ENCODE results near the gene SCAPER. TPM values are rescaled to one million over a fixed set of nuclear protein-coding genes. Genes with fewer than 3 reads are reported as not detected.

Gene SCAPER
- total RNA-seq, 1 experiment from 2014 or later, result 21.5 TPM

GRCh38 chr15:76470691-76471090, 434.4 kb downstream of the SCAPER start:
- Histone ChIP-seq H3K27ac (ENCODE audit: low read depth, low read length, poor library complexity, severe bottlenecking) (no peak overlapping the region), H3K9me3 (ENCODE audit: low read depth, low read length, poor library complexity, severe bottlenecking) (peaks cover 4% of the 10 kb centered on the region), H3K27me3 (replicated peaks; ENCODE audit: insufficient read depth, low read depth, low read length, poor library complexity) (no peaks in the 10 kb centered on the region), H3K4me3 (ENCODE audit: low read depth, low read length, poor library complexity, severe bottlenecking) (no peak overlapping the region), H3K36me3 (ENCODE audit: insufficient read depth, low read length, poor library complexity, severe bottlenecking) (no peaks in the 10 kb centered on the region), H3K4me1 (ENCODE audit: insufficient read depth, low read length, poor library complexity, severe bottlenecking) (no peaks in the 10 kb centered on the region)
- CTCF ChIA-PET, result no interaction called here
- POLR2A ChIA-PET (ENCODE audit: low non-redundant PET), result no interaction called here
- no TSS peak for BruUV-seq (replicated peaks)
- intact Hi-C loops (cut with micrococcal nuclease; ENCODE audit: unreplicated experiment), result no loop called here
- no peak for TF ChIP-seq EZH2 (IDR thresholded peaks at IDR 0.05; ENCODE audit: borderline replicate concordance, low read depth, low read length, poor library complexity, severe bottlenecking)
- TF ChIP-seq, protein P1, sequence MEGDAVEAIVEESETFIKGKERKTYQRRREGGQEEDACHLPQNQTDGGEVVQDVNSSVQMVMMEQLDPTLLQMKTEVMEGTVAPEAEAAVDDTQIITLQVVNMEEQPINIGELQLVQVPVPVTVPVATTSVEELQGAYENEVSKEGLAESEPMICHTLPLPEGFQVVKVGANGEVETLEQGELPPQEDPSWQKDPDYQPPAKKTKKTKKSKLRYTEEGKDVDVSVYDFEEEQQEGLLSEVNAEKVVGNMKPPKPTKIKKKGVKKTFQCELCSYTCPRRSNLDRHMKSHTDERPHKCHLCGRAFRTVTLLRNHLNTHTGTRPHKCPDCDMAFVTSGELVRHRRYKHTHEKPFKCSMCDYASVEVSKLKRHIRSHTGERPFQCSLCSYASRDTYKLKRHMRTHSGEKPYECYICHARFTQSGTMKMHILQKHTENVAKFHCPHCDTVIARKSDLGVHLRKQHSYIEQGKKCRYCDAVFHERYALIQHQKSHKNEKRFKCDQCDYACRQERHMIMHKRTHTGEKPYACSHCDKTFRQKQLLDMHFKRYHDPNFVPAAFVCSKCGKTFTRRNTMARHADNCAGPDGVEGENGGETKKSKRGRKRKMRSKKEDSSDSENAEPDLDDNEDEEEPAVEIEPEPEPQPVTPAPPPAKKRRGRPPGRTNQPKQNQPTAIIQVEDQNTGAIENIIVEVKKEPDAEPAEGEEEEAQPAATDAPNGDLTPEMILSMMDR (conservative IDR thresholded peaks at IDR 0.05; ENCODE audit: low read depth, low read length), result no peak
- no peak for DNase-seq (ENCODE audit: low spot score)

GRCh38 chr15:76468722-76469121, 436.4 kb downstream of the SCAPER start:
- Histone ChIP-seq H3K27me3 (replicated peaks; ENCODE audit: insufficient read depth, low read depth, low read length, poor library complexity) (no peaks in the 10 kb centered on the region), H3K4me3 (ENCODE audit: low read depth, low read length, poor library complexity, severe bottlenecking) (no peak overlapping the region), H3K27ac (ENCODE audit: low read depth, low read length, poor library complexity, severe bottlenecking) (no peak overlapping the region), H3K9me3 (ENCODE audit: low read depth, low read length, poor library complexity, severe bottlenecking) (peaks cover 5% of the 10 kb centered on the region), H3K4me1 (ENCODE audit: insufficient read depth, low read length, poor library complexity, severe bottlenecking) (no peaks in the 10 kb centered on the region), H3K36me3 (ENCODE audit: insufficient read depth, low read length, poor library complexity, severe bottlenecking) (no peaks in the 10 kb centered on the region)
- TF ChIP-seq, protein P1 (conservative IDR thresholded peaks at IDR 0.05; ENCODE audit: low read depth, low read length), result no peak
- no peak for TF ChIP-seq EZH2 (IDR thresholded peaks at IDR 0.05; ENCODE audit: borderline replicate concordance, low read depth, low read length, poor library complexity, severe bottlenecking)
- no TSS peak for BruUV-seq (replicated peaks)
- intact Hi-C loops (cut with micrococcal nuclease; ENCODE audit: unreplicated experiment), result no loop called here
- POLR2A ChIA-PET (ENCODE audit: low non-redundant PET), result no interaction called here
- CTCF ChIA-PET, result no interaction called here
- DNase-seq (ENCODE audit: low spot score), result no peak

DNA sequence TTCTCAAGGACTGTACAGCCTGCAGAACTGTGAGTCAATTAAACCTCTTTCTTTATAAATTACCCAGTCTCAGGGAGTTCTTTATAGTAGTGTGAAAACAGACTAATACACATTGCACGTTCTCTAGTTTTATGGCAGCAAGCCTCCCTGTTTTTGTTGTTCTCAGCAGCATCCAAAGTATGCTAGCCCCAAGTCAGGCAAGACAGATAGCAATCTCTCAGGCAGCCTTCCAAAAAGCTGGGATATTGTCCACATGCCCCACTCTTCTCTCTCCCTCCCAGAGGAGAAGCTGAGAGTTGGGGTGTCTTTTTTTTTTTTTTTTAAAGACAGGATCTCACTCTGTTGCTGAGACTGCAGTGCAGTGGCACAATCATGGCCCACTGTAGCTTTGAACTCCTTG, 438.0 kb downstream of the SCAPER start:
- POLR2A ChIA-PET (ENCODE audit: low non-redundant PET), result no interaction called here
- no peaks in the 10 kb centered on the region for H3K4me1 ChIP-seq (ENCODE audit: insufficient read depth, low read length, poor library complexity, severe bottlenecking)
- no peak overlapping the region for H3K27ac ChIP-seq (ENCODE audit: low read depth, low read length, poor library complexity, severe bottlenecking)
- peaks cover 5% of the 10 kb centered on the region for H3K9me3 ChIP-seq (ENCODE audit: low read depth, low read length, poor library complexity, severe bottlenecking)
- CTCF ChIA-PET, result no interaction called here
- H3K36me3 ChIP-seq (ENCODE audit: insufficient read depth, low read length, poor library complexity, severe bottlenecking), result no peaks in the 10 kb centered on the region
- no peak for DNase-seq (ENCODE audit: low spot score)
- BruUV-seq (replicated peaks), result no TSS peak
- no peak overlapping the region for H3K4me3 ChIP-seq (ENCODE audit: low read depth, low read length, poor library complexity, severe bottlenecking)
- intact Hi-C loops (cut with micrococcal nuclease; ENCODE audit: unreplicated experiment), result no loop called here
- TF ChIP-seq, protein P1 (conservative IDR thresholded peaks at IDR 0.05; ENCODE audit: low read depth, low read length), result no peak
- TF ChIP-seq EZH2 (IDR thresholded peaks at IDR 0.05; ENCODE audit: borderline replicate concordance, low read depth, low read length, poor library complexity, severe bottlenecking), result no peak
- no peaks in the 10 kb centered on the region for H3K27me3 ChIP-seq (replicated peaks; ENCODE audit: insufficient read depth, low read depth, low read length, poor library complexity)
